ENCODE data around the gene KCTD4. TPM values are rescaled to one million over a fixed set of nuclear protein-coding genes. Genes with fewer than 3 reads are reported as not detected.
"Not testable (repeated sequence)": the region's sequence is repeated elsewhere in the genome, so short reads cannot be mapped to it uniquely, and the experiment has no call there.

KCTD4 gene
- polyA plus RNA-seq, 3 donors = 0.12 TPM; not detected in 2

- Mint-ChIP-seq H3K4me3 (no peak overlapping the region), H3K27ac (no peak overlapping the region)
Measured at GRCh38 chr13:45194081-45194939, 6.5 kb downstream of the KCTD4 start.

GRCh38 chr13:45191874-45192273 is 9.0 kb downstream of the KCTD4 start:
- H3K27ac ChIP-seq (ENCODE audit: low read depth in 1 of 2, low read length in 2 of 2) = no peak overlapping the region
- DNase-seq = no peak
- WGBS (ENCODE audit: insufficient coverage) = no CpG with 5 or more reads among the region's 1 CpG
- H3K9me3 Mint-ChIP-seq = peaks cover 0 to 4% (median 3%) of the 10 kb centered on the region in 7 donors
- no peak overlapping the region for H3K27ac Mint-ChIP-seq
- no peaks in the 10 kb centered on the region for H3K79me2 ChIP-seq (ENCODE audit: insufficient read depth, low read length)
- H3K4me2 ChIP-seq (replicated peaks; ENCODE audit: extremely low read depth, low read length, poor library complexity, severe bottlenecking) = no peak overlapping the region
- no peak for TF ChIP-seq CTCF (IDR thresholded peaks at IDR 0.05)
- H3K9me3 ChIP-seq (replicated peaks in 1 of 2; ENCODE audit: control insufficient read depth in 1 of 2, insufficient read depth in 1 of 2, low read length in 2 of 2) = no peaks in the 10 kb centered on the region
- H4K20me1 ChIP-seq (ENCODE audit: insufficient read depth, low read length) = peaks cover 11% of the 10 kb centered on the region
- no peak overlapping the region for H3K9ac ChIP-seq (ENCODE audit: insufficient read depth, low read length, poor library complexity, severe bottlenecking)
- intact Hi-C loops (cut with micrococcal nuclease) = no loop called here
- peaks cover 10 to 13% of the 10 kb centered on the region in 2 donors for H3K36me3 Mint-ChIP-seq
- H3K4me3 Mint-ChIP-seq = no peak overlapping the region
- no peaks in the 10 kb centered on the region for H3K36me3 ChIP-seq (replicated peaks in 1 of 2; ENCODE audit: control insufficient read depth in 1 of 2, insufficient read depth in 2 of 2, low read length in 2 of 2)
- H3K27me3 ChIP-seq (ENCODE audit: control insufficient read depth in 2 of 2, insufficient read depth in 2 of 2, low read length in 2 of 2) = no peaks in the 10 kb centered on the region
- peaks cover 15 to 20% of the 10 kb centered on the region in 2 donors for H3K4me1 ChIP-seq (ENCODE audit: control insufficient read depth in 1 of 2, insufficient read depth in 2 of 2, low read length in 2 of 2)
- peaks cover 18% of the 10 kb centered on the region for H3K4me1 Mint-ChIP-seq
- no peak overlapping the region for H2AFZ ChIP-seq (ENCODE audit: insufficient read depth, low read depth, low read length, poor library complexity, severe bottlenecking)
- no peak overlapping the region for H3K4me3 ChIP-seq (replicated peaks in 1 of 3; ENCODE audit: low read depth in 2 of 3, low read length in 3 of 3)
- no peaks in the 10 kb centered on the region for H3K27me3 Mint-ChIP-seq (ENCODE audit: low read depth in 3 of 3)

More at GRCh38 chr13:45194081-45194939, 6.5 kb downstream of the KCTD4 start:
- no peak overlapping the region for H3K9ac ChIP-seq (ENCODE audit: insufficient read depth, low read length, poor library complexity, severe bottlenecking)
- whole genome bisulfite sequencing (ENCODE audit: insufficient coverage) = 100% methylated on average over 4 of the region's 15 CpGs
- no peak overlapping the region for H3K27ac ChIP-seq (ENCODE audit: low read depth in 1 of 2, low read length in 2 of 2)
- intact Hi-C loops (cut with micrococcal nuclease) = no loop called here
- no peaks in the 10 kb centered on the region for H3K27me3 Mint-ChIP-seq (ENCODE audit: low read depth in 3 of 3)
- no peaks in the 10 kb centered on the region for H3K27me3 ChIP-seq (ENCODE audit: control insufficient read depth in 2 of 2, insufficient read depth in 2 of 2, low read length in 2 of 2)
- H3K9me3 Mint-ChIP-seq = no peaks in the 10 kb centered on the region
- H3K36me3 ChIP-seq (replicated peaks in 1 of 2; ENCODE audit: control insufficient read depth in 1 of 2, insufficient read depth in 2 of 2, low read length in 2 of 2) = no peaks in the 10 kb centered on the region
- no peaks in the 10 kb centered on the region for H3K9me3 ChIP-seq (replicated peaks in 1 of 2; ENCODE audit: control insufficient read depth in 1 of 2, insufficient read depth in 1 of 2, low read length in 2 of 2)
- H3K4me1 Mint-ChIP-seq = peaks cover 18% of the 10 kb centered on the region
- peaks cover 6 to 13% of the 10 kb centered on the region in 2 donors for H3K36me3 Mint-ChIP-seq
- H4K20me1 ChIP-seq (ENCODE audit: insufficient read depth, low read length) = peaks cover 11% of the 10 kb centered on the region
- no peaks in the 10 kb centered on the region for H3K79me2 ChIP-seq (ENCODE audit: insufficient read depth, low read length)
- H3K4me2 ChIP-seq (replicated peaks; ENCODE audit: extremely low read depth, low read length, poor library complexity, severe bottlenecking) = no peak overlapping the region
- no peak for TF ChIP-seq CTCF (IDR thresholded peaks at IDR 0.05)
- H2AFZ ChIP-seq (ENCODE audit: insufficient read depth, low read depth, low read length, poor library complexity, severe bottlenecking) = no peak overlapping the region
- H3K4me3 ChIP-seq (replicated peaks in 1 of 3; ENCODE audit: low read depth in 2 of 3, low read length in 3 of 3) = no peak overlapping the region
- H3K4me1 ChIP-seq (ENCODE audit: control insufficient read depth in 1 of 2, insufficient read depth in 2 of 2, low read length in 2 of 2) = peaks cover 15 to 20% of the 10 kb centered on the region in 2 donors
- DNase-seq = no peak

GRCh38 chr13:45189511-45189910 is 11.3 kb downstream of the KCTD4 start:
- H3K4me2 ChIP-seq (replicated peaks; ENCODE audit: extremely low read depth, low read length, poor library complexity, severe bottlenecking); H4K20me1 ChIP-seq (ENCODE audit: insufficient read depth, low read length); intact Hi-C loops (cut with micrococcal nuclease); H3K27ac ChIP-seq (ENCODE audit: low read depth in 1 of 2, low read length in 2 of 2); DNase-seq; H3K9me3 Mint-ChIP-seq; H3K4me3 Mint-ChIP-seq; H2AFZ ChIP-seq (ENCODE audit: insufficient read depth, low read depth, low read length, poor library complexity, severe bottlenecking); H3K27me3 Mint-ChIP-seq (ENCODE audit: low read depth in 3 of 3); H3K27ac Mint-ChIP-seq; H3K9me3 ChIP-seq (replicated peaks in 1 of 2; ENCODE audit: control insufficient read depth in 1 of 2, insufficient read depth in 1 of 2, low read length in 2 of 2); H3K4me1 Mint-ChIP-seq; H3K27me3 ChIP-seq (ENCODE audit: control insufficient read depth in 2 of 2, insufficient read depth in 2 of 2, low read length in 2 of 2); H3K79me2 ChIP-seq (ENCODE audit: insufficient read depth, low read length); H3K4me1 ChIP-seq (ENCODE audit: control insufficient read depth in 1 of 2, insufficient read depth in 2 of 2, low read length in 2 of 2); H3K4me3 ChIP-seq (replicated peaks in 1 of 3; ENCODE audit: low read depth in 2 of 3, low read length in 3 of 3); H3K9ac ChIP-seq (ENCODE audit: insufficient read depth, low read length, poor library complexity, severe bottlenecking): not testable (repeated sequence)
- H3K36me3 ChIP-seq (replicated peaks in 1 of 2; ENCODE audit: control insufficient read depth in 1 of 2, insufficient read depth in 2 of 2, low read length in 2 of 2) = peaks cover 0 to 14% of the 10 kb centered on the region in 2 donors
- H3K36me3 Mint-ChIP-seq = peaks cover 12 to 15% of the 10 kb centered on the region in 2 donors

Data from CD14-positive monocyte (primary cell).